Measurements from ENCODE around the gene CRYGS.

- TF ChIP-seq POLR2AphosphoS5 (IDR thresholded peaks at IDR 0.05; ENCODE audit: low read depth): peak; percentile 89
- no peak for TF ChIP-seq CTCF (conservative IDR thresholded peaks at IDR 0.05; ENCODE audit: low read depth in 2 of 2)
- no peak for TF ChIP-seq REST (IDR thresholded peaks at IDR 0.05; ENCODE audit: unreplicated experiment)
- no peak for TF ChIP-seq EZH2 (IDR thresholded peaks at IDR 0.05; ENCODE audit: low read depth, unreplicated experiment)
Measured at GRCh38 chr3:186567072-186567921, 23.1 kb upstream of the CRYGS start, which contains the start of gene TBCCD1.

Measured in GM23338 (cell line).